ENCODE data around the gene ERCC8.

DNA sequence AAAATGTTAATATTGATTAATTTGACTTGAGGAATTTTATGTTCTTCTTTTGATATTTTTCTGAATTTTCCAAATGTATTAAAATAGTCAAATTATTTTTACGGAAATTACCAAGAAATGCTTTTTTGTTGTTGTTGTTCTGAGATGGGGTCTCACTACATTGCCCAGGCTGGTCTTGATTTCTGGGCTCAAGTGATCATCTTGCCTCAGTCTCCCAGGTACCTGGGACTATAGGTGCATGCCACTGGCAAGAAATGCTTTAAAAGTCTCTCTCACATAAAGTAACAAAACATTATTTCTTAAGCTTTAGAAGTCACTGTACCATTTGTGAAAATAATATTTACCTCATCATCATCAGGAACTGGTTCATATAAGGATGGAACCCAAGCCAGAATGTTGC lies 57.8 kb downstream of the ERCC8 start:
- TF ChIP-seq, protein P1, sequence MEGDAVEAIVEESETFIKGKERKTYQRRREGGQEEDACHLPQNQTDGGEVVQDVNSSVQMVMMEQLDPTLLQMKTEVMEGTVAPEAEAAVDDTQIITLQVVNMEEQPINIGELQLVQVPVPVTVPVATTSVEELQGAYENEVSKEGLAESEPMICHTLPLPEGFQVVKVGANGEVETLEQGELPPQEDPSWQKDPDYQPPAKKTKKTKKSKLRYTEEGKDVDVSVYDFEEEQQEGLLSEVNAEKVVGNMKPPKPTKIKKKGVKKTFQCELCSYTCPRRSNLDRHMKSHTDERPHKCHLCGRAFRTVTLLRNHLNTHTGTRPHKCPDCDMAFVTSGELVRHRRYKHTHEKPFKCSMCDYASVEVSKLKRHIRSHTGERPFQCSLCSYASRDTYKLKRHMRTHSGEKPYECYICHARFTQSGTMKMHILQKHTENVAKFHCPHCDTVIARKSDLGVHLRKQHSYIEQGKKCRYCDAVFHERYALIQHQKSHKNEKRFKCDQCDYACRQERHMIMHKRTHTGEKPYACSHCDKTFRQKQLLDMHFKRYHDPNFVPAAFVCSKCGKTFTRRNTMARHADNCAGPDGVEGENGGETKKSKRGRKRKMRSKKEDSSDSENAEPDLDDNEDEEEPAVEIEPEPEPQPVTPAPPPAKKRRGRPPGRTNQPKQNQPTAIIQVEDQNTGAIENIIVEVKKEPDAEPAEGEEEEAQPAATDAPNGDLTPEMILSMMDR (conservative IDR thresholded peaks at IDR 0.05): no peak
- TF ChIP-seq EZH2 (IDR thresholded peaks at IDR 0.05; ENCODE audit: low read depth): no peak
